ENCODE measurements around the gene STAT3.

DNA sequence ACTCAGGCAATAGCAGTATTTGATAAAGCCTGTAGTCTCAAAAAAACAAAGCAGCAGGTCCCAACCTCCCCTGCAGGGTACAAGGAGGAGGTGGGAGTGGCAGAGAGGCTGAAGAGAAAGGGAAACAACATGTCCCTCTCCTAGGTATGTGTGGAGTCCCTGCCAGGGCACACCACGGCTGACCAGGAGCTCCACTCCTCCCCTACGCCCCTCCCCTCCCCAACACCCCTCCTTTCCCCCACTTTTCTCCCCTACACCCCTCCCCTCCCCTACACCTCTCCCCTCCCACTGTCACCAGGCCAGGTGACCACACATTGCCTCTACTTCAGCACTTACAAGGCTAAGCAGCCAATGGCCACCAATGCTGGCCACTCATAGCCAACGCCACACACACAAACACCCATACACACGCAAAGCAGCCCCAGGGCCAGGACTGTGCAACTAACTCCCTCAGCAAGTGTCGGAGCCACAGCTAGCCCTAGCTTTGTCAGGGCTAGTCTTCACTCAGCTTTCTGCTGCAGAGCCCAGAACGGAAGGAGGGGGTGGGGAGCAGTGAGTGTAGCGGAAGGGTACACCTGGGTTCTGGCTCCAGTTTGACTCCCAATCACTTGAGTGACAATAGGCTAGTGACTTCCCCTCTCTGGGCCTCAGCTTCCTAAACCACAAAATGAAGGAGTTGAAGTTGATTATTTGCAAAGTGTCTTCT lies 26.6 kb upstream of the STAT3 start:
- TF ChIP-seq, protein P1, sequence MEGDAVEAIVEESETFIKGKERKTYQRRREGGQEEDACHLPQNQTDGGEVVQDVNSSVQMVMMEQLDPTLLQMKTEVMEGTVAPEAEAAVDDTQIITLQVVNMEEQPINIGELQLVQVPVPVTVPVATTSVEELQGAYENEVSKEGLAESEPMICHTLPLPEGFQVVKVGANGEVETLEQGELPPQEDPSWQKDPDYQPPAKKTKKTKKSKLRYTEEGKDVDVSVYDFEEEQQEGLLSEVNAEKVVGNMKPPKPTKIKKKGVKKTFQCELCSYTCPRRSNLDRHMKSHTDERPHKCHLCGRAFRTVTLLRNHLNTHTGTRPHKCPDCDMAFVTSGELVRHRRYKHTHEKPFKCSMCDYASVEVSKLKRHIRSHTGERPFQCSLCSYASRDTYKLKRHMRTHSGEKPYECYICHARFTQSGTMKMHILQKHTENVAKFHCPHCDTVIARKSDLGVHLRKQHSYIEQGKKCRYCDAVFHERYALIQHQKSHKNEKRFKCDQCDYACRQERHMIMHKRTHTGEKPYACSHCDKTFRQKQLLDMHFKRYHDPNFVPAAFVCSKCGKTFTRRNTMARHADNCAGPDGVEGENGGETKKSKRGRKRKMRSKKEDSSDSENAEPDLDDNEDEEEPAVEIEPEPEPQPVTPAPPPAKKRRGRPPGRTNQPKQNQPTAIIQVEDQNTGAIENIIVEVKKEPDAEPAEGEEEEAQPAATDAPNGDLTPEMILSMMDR (IDR thresholded peaks at IDR 0.05): no peak
- no peak for TF ChIP-seq POLR2A (IDR thresholded peaks at IDR 0.05)

Measured in sigmoid colon (tissue), 3 donors.